SK-N-MC (cell line): ENCODE measurements around the gene OCLN.
"Not testable (repeated sequence)": the region's sequence is repeated elsewhere in the genome, so short reads cannot be mapped to it uniquely, and the experiment has no call there.

Experiments used
- EZH2 ChIP-seq: fragments of 200-600 bp; sonication (generic); IDR thresholded peaks from one replicate; pipeline ENCODE4 v1.6.1; 2017; ENCODE audit warnings: antibody characterized with exemption
- POLR2AphosphoS5 ChIP-seq: IDR thresholded peaks from 2 replicates; pipeline ENCODE4 v1.6.1; 2012; ENCODE audit warnings: mild to moderate bottlenecking, low read depth, low read length, borderline replicate concordance

- TF ChIP-seq EZH2, POLR2AphosphoS5: not testable (repeated sequence)
These were observed 46.1 kb downstream of the OCLN start for GRCh38 chr5:69538735-69539134.
